OCI-LY3 (cell line): Measurements from ENCODE around the gene BRD2.

ENCODE experiments used
- EZH2phosphoT487 ChIP-seq: fragments of 200-600 bp; shearing (Covaris generic); IDR thresholded peaks from 2 replicates; pipeline ENCODE4 v1.6.1; 2018; ENCODE audit warnings: antibody characterized with exemption, mixed run types, low read depth
- TF ChIP-seq, protein P1 (sequence below): fragments of 200-600, 300-600 bp; sonication (generic); IDR thresholded peaks from 2 replicates; pipeline ENCODE4 v1.5.1; 2014; ENCODE audit warnings: antibody characterized with exemption, low read length, low read depth

DNA sequence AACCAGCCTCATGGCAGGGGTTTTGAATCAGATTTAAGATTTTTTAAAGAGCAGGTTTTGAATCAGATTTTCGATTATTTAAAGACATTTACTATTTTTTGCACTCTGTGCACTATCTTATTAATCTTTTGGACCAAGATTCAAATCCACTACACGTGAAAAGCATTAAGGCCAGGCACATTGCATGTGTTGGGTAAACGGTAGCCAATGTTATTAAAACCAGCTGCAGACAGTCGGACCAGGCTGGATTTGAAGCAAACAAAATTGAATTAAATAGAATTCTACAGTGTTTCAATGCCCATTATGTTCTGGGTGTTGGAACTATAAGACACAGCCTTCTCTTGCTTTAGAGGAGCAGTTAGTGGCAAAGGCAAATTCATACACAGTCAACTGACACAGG is 33.3 kb downstream of the BRD2 start:
- TF ChIP-seq, protein P1, sequence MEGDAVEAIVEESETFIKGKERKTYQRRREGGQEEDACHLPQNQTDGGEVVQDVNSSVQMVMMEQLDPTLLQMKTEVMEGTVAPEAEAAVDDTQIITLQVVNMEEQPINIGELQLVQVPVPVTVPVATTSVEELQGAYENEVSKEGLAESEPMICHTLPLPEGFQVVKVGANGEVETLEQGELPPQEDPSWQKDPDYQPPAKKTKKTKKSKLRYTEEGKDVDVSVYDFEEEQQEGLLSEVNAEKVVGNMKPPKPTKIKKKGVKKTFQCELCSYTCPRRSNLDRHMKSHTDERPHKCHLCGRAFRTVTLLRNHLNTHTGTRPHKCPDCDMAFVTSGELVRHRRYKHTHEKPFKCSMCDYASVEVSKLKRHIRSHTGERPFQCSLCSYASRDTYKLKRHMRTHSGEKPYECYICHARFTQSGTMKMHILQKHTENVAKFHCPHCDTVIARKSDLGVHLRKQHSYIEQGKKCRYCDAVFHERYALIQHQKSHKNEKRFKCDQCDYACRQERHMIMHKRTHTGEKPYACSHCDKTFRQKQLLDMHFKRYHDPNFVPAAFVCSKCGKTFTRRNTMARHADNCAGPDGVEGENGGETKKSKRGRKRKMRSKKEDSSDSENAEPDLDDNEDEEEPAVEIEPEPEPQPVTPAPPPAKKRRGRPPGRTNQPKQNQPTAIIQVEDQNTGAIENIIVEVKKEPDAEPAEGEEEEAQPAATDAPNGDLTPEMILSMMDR, result no peak
- no peak for TF ChIP-seq EZH2phosphoT487
